Stomach (tissue), 9 donors: ENCODE measurements around the gene FPR1. TPM values are rescaled to one million over a fixed set of nuclear protein-coding genes. Genes with fewer than 3 reads are reported as not detected.

ENCODE experiments used
- DNase-seq, 2 donors: peaks; one replicate each; pipeline versions ENCODE4 v3.0.0 to v3.0.0-alpha.2; 2013 to 2019
- H3K27ac ChIP-seq, 5 donors: fragments of 200-600 bp in 4 of 5; sonication (generic) in 4 of 5; one replicate each; pipeline ENCODE4 v1.5.1; 2013 to 2019; ENCODE audit warnings: mild to moderate bottlenecking in 1 of 5, moderate library complexity in 1 of 5
- H3K27me3 ChIP-seq, 3 donors: fragments of 200-600 bp; sonication (generic); one replicate each; pipeline ENCODE4 v1.5.1; 2017 to 2019; ENCODE audit warnings: mixed run types in 1 of 3
- H3K36me3 ChIP-seq, 4 donors: fragments of 200-600 bp; sonication (generic); 1 replicate in 3 of 4; 2 replicates in 1 of 4; pipeline ENCODE4 v1.5.1; 2016 to 2019
- H3K4me1 ChIP-seq, 4 donors: fragments of 200-600 bp; sonication (generic); one replicate each; pipeline ENCODE4 v1.5.1; 2016 to 2019
- H3K4me3 ChIP-seq, 4 donors: fragments of 200-600 bp; sonication (generic) in 3 of 4; one replicate each; pipeline ENCODE4 v1.5.1; 2016 to 2019; ENCODE audit warnings: mild to moderate bottlenecking in 1 of 4
- H3K9me3 ChIP-seq, 4 donors: fragments of 200-600 bp; sonication (generic); one replicate each; pipeline ENCODE4 v1.5.1; 2016 to 2019
- CTCF ChIP-seq, 7 experiments: fragments of 450-650 bp in 4 of 7; fragments of 200-600 bp in 3 of 7; sonication (generic) in 3 of 7; IDR thresholded peaks; one replicate each; pipeline ENCODE4 v1.5.1; 2016 to 2019; ENCODE audit warnings: antibody characterized with exemption in 7 of 7, control low read depth in 2 of 7, mild to moderate bottlenecking in 1 of 7
- EP300 ChIP-seq: sonication (generic); formaldehyde crosslinking; IDR thresholded peaks from one replicate; pipeline ENCODE4 v1.6.1; 2017; ENCODE audit warnings: antibody characterized with exemption
- POLR2A ChIP-seq, 4 donors: fragments of 450-650 bp; IDR thresholded peaks; one replicate each; pipeline ENCODE4 v1.6.1; 2016; ENCODE audit warnings: antibody characterized with exemption in 4 of 4, control low read depth in 2 of 4, mild to moderate bottlenecking in 1 of 4, moderate library complexity in 1 of 4
- POLR2AphosphoS5 ChIP-seq, 3 donors: sonication (generic); formaldehyde crosslinking; IDR thresholded peaks; one replicate each; pipeline ENCODE4 v1.6.1; 2016; ENCODE audit warnings: antibody characterized with exemption in 3 of 3
- WGBS, 5 donors: extraction: QIAGEN DNeasy Blood & Tissue Kit in 3 of 5; methylation state at CpG; one replicate each; pipeline versions ENCODE4 v1.1.5 to v1.1.7; 2013 to 2018; 5-methylcytosine and 5-hydroxymethylcytosine counted together
- intact Hi-C: fragments of 100-400 bp; cut with DNase I; formaldehyde crosslinking; loops from one replicate; pipeline ENCODE4 v1.15.1; 2023; ENCODE audit warnings: low total_unique reads
- polyA plus RNA-seq, 3 donors: library from polyadenylated mRNA; stranded (reverse); fragments of 200-250 nt; gene quantifications; one replicate each; pipeline ENCODE4 v1.2.3, GENCODE V29; 2013
- total RNA-seq, 5 donors: library from RNA; depleted of rRNA; stranded (reverse); fragments of >200 nt; gene quantifications; one replicate each; pipeline versions ENCODE4 v1.1.0 to v1.2.3, GENCODE V29; 2014 to 2016
- donor health status: healthy with polysubstance abuse.
- donor health status: Bipolar disorder and iron deficiency.
- donor health status: healthy.

Gene FPR1
- total and polyA plus RNA-seq, 8 donors = 1.7 to 10.5 (median 7.5) TPM; not detected in 1

GRCh38 chr19:51735759-51736449 is 15.8 kb downstream of the FPR1 start:
- intact Hi-C loops = no loop called here

GRCh38 chr19:51733742-51734522 is 17.7 kb downstream of the FPR1 start:
- intact Hi-C loops = no loop called here
- no peak overlapping the region for H3K4me3 ChIP-seq

More at GRCh38 chr19:51735759-51736449, 15.8 kb downstream of the FPR1 start:
- TF ChIP-seq CTCF (IDR thresholded peaks at IDR 0.05) (no peak), POLR2A (IDR thresholded peaks at IDR 0.05) (no peak), EP300 (no peak), POLR2AphosphoS5 (IDR thresholded peaks at IDR 0.05) (no peak)
- Histone ChIP-seq H3K27ac (peak overlapping the region in 2 of 5 donors; percentile 24 to 50), H3K9me3 (peaks cover 0 to 11% (median 2%) of the 10 kb centered on the region in 4 donors), H3K4me3 (no peak overlapping the region), H3K36me3 (no peaks in the 10 kb centered on the region), H3K4me1 (no peaks in the 10 kb centered on the region), H3K27me3 (peaks cover 0 to 16% (median 5%) of the 10 kb centered on the region in 3 donors)
- peak; percentile 22 to 50 for DNase-seq
- WGBS, 5 donors = 58 to 71% (median 65%) methylated on average over 9 to 10 of the region's 10 CpGs

DNA sequence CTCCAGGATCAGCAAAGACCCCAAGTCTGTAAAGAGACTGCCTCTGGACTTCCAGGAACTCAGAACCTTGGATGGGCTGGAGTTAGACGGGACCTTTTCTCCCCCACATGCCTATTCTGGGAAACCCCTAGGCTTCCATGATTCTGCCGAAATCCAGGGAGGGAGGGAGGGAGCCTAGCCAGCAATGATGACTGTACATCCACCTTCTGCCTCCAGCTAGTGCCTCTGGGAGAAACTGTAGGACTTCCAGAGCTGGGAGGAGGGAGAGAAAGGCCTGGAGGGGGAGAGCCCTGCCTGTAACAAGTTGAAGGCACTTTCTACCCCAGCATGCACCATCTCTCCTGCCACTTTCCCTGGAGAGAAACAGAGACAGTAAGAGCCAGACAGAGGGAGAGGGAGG is 21.9 kb downstream of the FPR1 start:
- WGBS, 5 donors = 58 to 87% (median 76%) methylated on average over 1 to 2 of the region's 2 CpGs
- Histone ChIP-seq H3K27ac (no peak overlapping the region), H3K4me3 (no peak overlapping the region), H3K27me3 (peaks cover 0 to 61% (median 20%) of the 10 kb centered on the region in 3 donors), H3K36me3 (no peaks in the 10 kb centered on the region), H3K9me3 (peaks cover 0 to 28% (median 15%) of the 10 kb centered on the region in 4 donors), H3K4me1 (no peaks in the 10 kb centered on the region)
- DNase-seq = no peak
- TF ChIP-seq POLR2AphosphoS5 (IDR thresholded peaks at IDR 0.05) (no peak), EP300 (no peak)
- intact Hi-C loops = no loop called here

More at GRCh38 chr19:51733742-51734522, 17.7 kb downstream of the FPR1 start:
- no peak for DNase-seq
- H3K9me3 ChIP-seq = peaks cover 0 to 28% (median 15%) of the 10 kb centered on the region in 4 donors
- H3K4me1 ChIP-seq = no peaks in the 10 kb centered on the region
- WGBS, 5 donors = 49 to 55% (median 54%) methylated on average over 7 of the region's 7 CpGs
- no peak overlapping the region for H3K27ac ChIP-seq
- peaks cover 0 to 35% (median 5%) of the 10 kb centered on the region in 3 donors for H3K27me3 ChIP-seq
- TF ChIP-seq EP300 (no peak), POLR2A (IDR thresholded peaks at IDR 0.05) (no peak), POLR2AphosphoS5 (IDR thresholded peaks at IDR 0.05) (no peak), CTCF (IDR thresholded peaks at IDR 0.05) (no peak)
- no peaks in the 10 kb centered on the region for H3K36me3 ChIP-seq

DNA sequence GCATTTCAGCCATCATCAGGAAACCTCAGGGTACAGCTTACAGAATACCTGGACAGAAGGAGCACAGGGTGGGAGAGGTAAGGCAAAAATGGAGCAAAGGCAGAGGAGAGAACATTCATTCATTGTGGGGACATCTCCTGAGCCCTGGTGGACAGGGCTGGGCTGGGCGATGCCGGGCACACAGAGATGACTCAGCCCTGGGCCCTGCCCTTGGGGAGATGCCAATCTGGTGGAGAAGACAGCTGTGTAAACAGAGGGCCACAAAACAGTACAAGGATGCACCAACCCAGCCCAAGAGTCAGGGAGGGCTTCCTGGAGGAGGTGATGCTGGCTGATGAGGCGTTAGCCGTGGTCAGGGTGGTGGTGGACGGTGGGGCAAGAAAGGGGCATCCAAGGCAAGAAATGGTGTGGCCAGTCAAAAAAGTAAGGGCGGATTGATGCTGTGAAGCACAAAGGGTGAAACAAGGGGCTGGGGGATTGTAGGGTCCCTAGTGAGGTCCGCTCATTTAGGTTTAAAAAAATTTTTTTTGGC is 24.3 kb downstream of the FPR1 start:
- TF ChIP-seq CTCF (IDR thresholded peaks at IDR 0.05) (no peak), POLR2A (IDR thresholded peaks at IDR 0.05) (no peak), POLR2AphosphoS5 (IDR thresholded peaks at IDR 0.05) (no peak), EP300 (no peak)

More for the DNA sequence above, 24.3 kb downstream of the FPR1 start:
- no peak for DNase-seq
- peaks cover 0 to 27% (median 15%) of the 10 kb centered on the region in 4 donors for H3K9me3 ChIP-seq
- H3K4me1 ChIP-seq = no peaks in the 10 kb centered on the region
- no peak overlapping the region for H3K27ac ChIP-seq
- H3K27me3 ChIP-seq = peaks cover 0 to 83% (median 24%) of the 10 kb centered on the region in 3 donors
- 73 to 82% (median 78%) methylated on average over 7 of the region's 7 CpGs for WGBS, 5 donors
- intact Hi-C loops = no loop called here
- H3K36me3 ChIP-seq = no peaks in the 10 kb centered on the region
- H3K4me3 ChIP-seq = no peak overlapping the region
